ENCODE results near the gene GUK1.

DNA sequence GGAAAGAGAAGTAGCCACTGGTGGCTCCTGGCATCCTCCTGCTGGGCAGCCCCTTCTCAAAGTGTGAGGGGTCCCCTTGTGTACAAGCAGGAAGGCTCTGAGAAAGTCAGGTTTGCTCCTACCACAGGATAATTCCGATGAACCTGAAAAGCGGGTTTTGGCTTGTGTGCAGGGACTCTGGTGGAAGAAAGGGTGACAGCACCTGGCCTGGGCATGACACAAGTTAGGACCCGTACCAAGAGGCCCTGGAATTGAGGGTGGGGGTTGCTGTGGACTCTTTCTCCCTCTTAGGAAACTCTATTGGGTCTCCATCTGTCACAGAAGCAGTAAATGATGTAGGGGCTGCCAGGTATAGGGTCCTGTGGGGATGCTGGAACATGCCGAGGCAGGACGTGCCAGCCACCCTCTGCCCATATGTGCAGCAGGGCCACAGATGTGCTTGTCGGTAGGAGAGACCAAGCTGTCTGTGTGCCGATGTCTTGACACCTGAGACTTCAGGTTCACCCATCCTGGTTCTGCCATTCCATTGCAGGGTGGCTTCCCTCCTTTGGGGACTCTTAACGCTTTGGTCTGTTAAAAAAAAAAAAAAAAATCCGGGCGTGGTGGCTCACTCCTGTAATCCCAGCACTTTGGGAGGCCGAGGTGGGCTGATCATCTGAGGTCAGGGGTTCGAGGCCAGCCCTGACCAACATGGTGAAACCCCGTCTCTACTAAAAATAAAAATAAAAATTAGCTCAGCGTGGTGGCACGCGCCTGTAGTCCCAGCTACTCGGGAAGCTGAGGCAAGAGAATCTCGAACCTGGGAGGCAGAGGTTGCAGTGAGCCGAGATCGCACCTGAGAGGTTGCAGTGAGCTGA, 46.8 kb upstream of the GUK1 start:
- TF ChIP-seq, protein P1, sequence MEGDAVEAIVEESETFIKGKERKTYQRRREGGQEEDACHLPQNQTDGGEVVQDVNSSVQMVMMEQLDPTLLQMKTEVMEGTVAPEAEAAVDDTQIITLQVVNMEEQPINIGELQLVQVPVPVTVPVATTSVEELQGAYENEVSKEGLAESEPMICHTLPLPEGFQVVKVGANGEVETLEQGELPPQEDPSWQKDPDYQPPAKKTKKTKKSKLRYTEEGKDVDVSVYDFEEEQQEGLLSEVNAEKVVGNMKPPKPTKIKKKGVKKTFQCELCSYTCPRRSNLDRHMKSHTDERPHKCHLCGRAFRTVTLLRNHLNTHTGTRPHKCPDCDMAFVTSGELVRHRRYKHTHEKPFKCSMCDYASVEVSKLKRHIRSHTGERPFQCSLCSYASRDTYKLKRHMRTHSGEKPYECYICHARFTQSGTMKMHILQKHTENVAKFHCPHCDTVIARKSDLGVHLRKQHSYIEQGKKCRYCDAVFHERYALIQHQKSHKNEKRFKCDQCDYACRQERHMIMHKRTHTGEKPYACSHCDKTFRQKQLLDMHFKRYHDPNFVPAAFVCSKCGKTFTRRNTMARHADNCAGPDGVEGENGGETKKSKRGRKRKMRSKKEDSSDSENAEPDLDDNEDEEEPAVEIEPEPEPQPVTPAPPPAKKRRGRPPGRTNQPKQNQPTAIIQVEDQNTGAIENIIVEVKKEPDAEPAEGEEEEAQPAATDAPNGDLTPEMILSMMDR (IDR thresholded peaks at IDR 0.05; ENCODE audit: insufficient read depth, low read length) = no peak
- TF ChIP-seq REST (IDR thresholded peaks at IDR 0.05; ENCODE audit: insufficient replicate concordance, low read depth) (no peak), POLR2AphosphoS5 (IDR thresholded peaks at IDR 0.05; ENCODE audit: low read depth) (no peak), GABPA (IDR thresholded peaks at IDR 0.05; ENCODE audit: low read depth) (no peak)

Measured in HL-60 (cell line).